ENCODE results near the gene CELF4. TPM values are rescaled to one million over a fixed set of nuclear protein-coding genes. Genes with fewer than 3 reads are reported as not detected.

CELF4 gene
- polyA plus RNA-seq, 1 experiment: not detected

GRCh38 chr18:37348729-37349128 lies 216.9 kb downstream of the CELF4 start:
- no peak for DNase-seq (ENCODE audit: low read depth)
- H3K36me3 ChIP-seq (ENCODE audit: control insufficient read depth, insufficient read depth, low read length): no peaks in the 10 kb centered on the region
- H3K27me3 ChIP-seq (ENCODE audit: control insufficient read depth, insufficient read depth, low read length): peaks cover 2% of the 10 kb centered on the region; the same call in 1 of the 2 replicates
- TF ChIP-seq CTCF (IDR thresholded peaks at IDR 0.05; ENCODE audit: insufficient read depth, low read depth, low read length): no peak
- no peak overlapping the region for H3K4me3 ChIP-seq (ENCODE audit: low read depth, low read length)
- CTCF ChIA-PET: no interaction called here
- POLR2A ChIA-PET: no interaction called here

GRCh38 chr18:37346048-37346447 lies 219.6 kb downstream of the CELF4 start:
- DNase-seq (ENCODE audit: low read depth): no peak
- Histone ChIP-seq H3K36me3 (ENCODE audit: control insufficient read depth, insufficient read depth, low read length) (no peaks in the 10 kb centered on the region), H3K27me3 (ENCODE audit: control insufficient read depth, insufficient read depth, low read length) (peaks cover 2% of the 10 kb centered on the region; the same call in 1 of the 2 replicates), H3K4me3 (ENCODE audit: low read depth, low read length) (no peak overlapping the region)
- TF ChIP-seq CTCF (IDR thresholded peaks at IDR 0.05; ENCODE audit: insufficient read depth, low read depth, low read length): no peak
- ChIA-PET POLR2A (no interaction called here), CTCF (no interaction called here)

- Histone ChIP-seq H3K4me3 (ENCODE audit: low read depth, low read length) (no peak overlapping the region), H3K36me3 (ENCODE audit: control insufficient read depth, insufficient read depth, low read length) (no peaks in the 10 kb centered on the region), H3K27me3 (ENCODE audit: control insufficient read depth, insufficient read depth, low read length) (peaks cover 2% of the 10 kb centered on the region; the same call in 1 of the 2 replicates)
- POLR2A ChIA-PET: no interaction called here
- DNase-seq (ENCODE audit: low read depth): no peak
- CTCF ChIA-PET: interaction anchor here (0.6 to 5.5 kb wide), 31 partner anchors 9 to 401 kb away, joined by 3 to 38 read pairs (median 4); no protein-coding TSS in a partner anchor
- no peak for TF ChIP-seq CTCF (IDR thresholded peaks at IDR 0.05; ENCODE audit: insufficient read depth, low read depth, low read length)
Observed at GRCh38 chr18:37343542-37343851, 222.1 kb downstream of the CELF4 start.

- TF ChIP-seq CTCF (IDR thresholded peaks at IDR 0.05; ENCODE audit: insufficient read depth, low read depth, low read length): no peak
- no peak for DNase-seq (ENCODE audit: low read depth)
- Histone ChIP-seq H3K27me3 (ENCODE audit: control insufficient read depth, insufficient read depth, low read length) (peaks cover 2% of the 10 kb centered on the region; the same call in 1 of the 2 replicates), H3K36me3 (ENCODE audit: control insufficient read depth, insufficient read depth, low read length) (no peaks in the 10 kb centered on the region), H3K4me3 (ENCODE audit: low read depth, low read length) (no peak overlapping the region)
- CTCF ChIA-PET: interaction anchor here (0.7 to 5.5 kb wide), 5 partner anchors 8 to 197 kb away, joined by 3 to 38 read pairs (median 11); no protein-coding TSS in a partner anchor
- POLR2A ChIA-PET: no interaction called here
Observed at GRCh38 chr18:37341473-37342086, 224.0 kb downstream of the CELF4 start.

GRCh38 chr18:37341016-37341415 lies 224.6 kb downstream of the CELF4 start:
- CTCF ChIA-PET: interaction anchor here (2.5 to 5.5 kb wide), 3 partner anchors 8 to 197 kb away, joined by 7 to 38 read pairs (median 24); no protein-coding TSS in a partner anchor
- TF ChIP-seq CTCF (IDR thresholded peaks at IDR 0.05; ENCODE audit: insufficient read depth, low read depth, low read length): no peak
- H3K27me3 ChIP-seq (ENCODE audit: control insufficient read depth, insufficient read depth, low read length): peaks cover 2% of the 10 kb centered on the region; the same call in 1 of the 2 replicates
- DNase-seq (ENCODE audit: low read depth): no peak
- POLR2A ChIA-PET: no interaction called here
- H3K4me3 ChIP-seq (ENCODE audit: low read depth, low read length): no peak overlapping the region
- H3K36me3 ChIP-seq (ENCODE audit: control insufficient read depth, insufficient read depth, low read length): no peaks in the 10 kb centered on the region
